Esophagus squamous epithelium (tissue), 5 donors: ENCODE data around the gene MGARP. TPM values are rescaled to one million over a fixed set of nuclear protein-coding genes. Genes with fewer than 3 reads are reported as not detected.

Experiments used
- DNase-seq: peaks from one replicate; lab custom pipeline; 2025; lab: John Stamatoyannopoulos, UW
- H3K27ac ChIP-seq, 4 donors: fragments of 200-600 bp; sonication (generic); one replicate each; pipeline ENCODE4 v1.5.1; 2016 to 2019; ENCODE audit warnings: mild to moderate bottlenecking in 1 of 4
- H3K27me3 ChIP-seq, 4 donors: fragments of 200-600 bp; sonication (generic); 1 replicate in 3 of 4; 2 replicates in 1 of 4; pipeline versions ENCODE4 v1.5.1 to v1.6.0; 2017 to 2021; ENCODE audit warnings: antibody characterized with exemption in 1 of 4
- H3K36me3 ChIP-seq, 3 donors: fragments of 200-600 bp; sonication (generic); one replicate each; pipeline ENCODE4 v1.5.1; 2016 to 2019
- H3K4me1 ChIP-seq, 3 donors: fragments of 200-600 bp; sonication (generic); one replicate each; pipeline ENCODE4 v1.5.1; 2017 to 2019
- H3K4me3 ChIP-seq, 4 donors: fragments of 200-600 bp; sonication (generic); 1 replicate in 3 of 4; 2 replicates in 1 of 4; pipeline ENCODE4 v1.5.1; 2016 to 2019; ENCODE audit warnings: mild to moderate bottlenecking in 2 of 4, moderate library complexity in 1 of 4
- H3K9me3 ChIP-seq, 3 donors: fragments of 200-600 bp; sonication (generic); one replicate each; pipeline ENCODE4 v1.5.1; 2016 to 2019
- CTCF ChIP-seq, 6 experiments: fragments of 450-650 bp in 4 of 6; fragments of 200-600 bp in 2 of 6; sonication (generic) in 2 of 6; IDR thresholded peaks; one replicate each; pipeline ENCODE4 v1.5.1; 2016 to 2019; ENCODE audit warnings: antibody characterized with exemption in 6 of 6, mild to moderate bottlenecking in 4 of 6, moderate library complexity in 4 of 6
- POLR2A ChIP-seq, 4 donors: fragments of 450-650 bp; IDR thresholded peaks; one replicate each; pipeline ENCODE4 v1.6.1; 2017; ENCODE audit warnings: antibody characterized with exemption in 4 of 4, mild to moderate bottlenecking in 4 of 4, moderate library complexity in 3 of 4
- WGBS, 2 donors: methylation state at CpG; one replicate each; pipeline ENCODE4 v1.1.5; 2018; 5-methylcytosine and 5-hydroxymethylcytosine counted together
- intact Hi-C: fragments of 100-400 bp; cut with DNase I; formaldehyde crosslinking; loops from one replicate; pipeline ENCODE4 v1.15.0; 2022
- total RNA-seq, 4 donors: library from RNA; depleted of rRNA; stranded (reverse); fragments of >200 nt; gene quantifications; one replicate each; pipeline ENCODE4 v1.1.0, GENCODE V29; 2016
- donor health status: DM: yes; HTN: yes; CAD: no.

The MGARP gene
- total RNA-seq, 4 donors from 2014 or later = 0.38 TPM; not detected in 3

- intact Hi-C loops = loop anchor here (5.0 kb wide), 1 partner anchor 69 kb away; no protein-coding TSS in a partner anchor
Observed at GRCh38 chr4:139227729-139228404, 52.2 kb downstream of the MGARP start.

GRCh38 chr4:139223682-139224317 is 56.2 kb downstream of the MGARP start:
- intact Hi-C loops = no loop called here

More at GRCh38 chr4:139227729-139228404, 52.2 kb downstream of the MGARP start:
- Histone ChIP-seq H3K4me3 (no peak overlapping the region), H3K27ac (no peak overlapping the region), H3K9me3 (no peaks in the 10 kb centered on the region), H3K27me3 (no peaks in the 10 kb centered on the region), H3K4me1 (peaks cover 0 to 4% (median 0%) of the 10 kb centered on the region in 3 donors), H3K36me3 (no peaks in the 10 kb centered on the region)
- DNase-seq = no peak
- 49 to 58% methylated on average over 2 of the region's 2 CpGs for WGBS, 2 donors
- TF ChIP-seq CTCF (IDR thresholded peaks at IDR 0.05) (peak in 2 of 6 experiments; percentile 28 to 42), POLR2A (IDR thresholded peaks at IDR 0.05) (no peak)

GRCh38 chr4:139222215-139222614 is 57.8 kb downstream of the MGARP start:
- Histone ChIP-seq H3K36me3 (no peaks in the 10 kb centered on the region), H3K27ac (no peak overlapping the region), H3K27me3 (no peaks in the 10 kb centered on the region), H3K4me1 (peaks cover 0 to 4% (median 0%) of the 10 kb centered on the region in 3 donors), H3K4me3 (no peak overlapping the region), H3K9me3 (no peaks in the 10 kb centered on the region)
- WGBS, 2 donors = 86 to 95% methylated on average over 3 to 5 of the region's 5 CpGs
- TF ChIP-seq POLR2A (IDR thresholded peaks at IDR 0.05) (no peak), CTCF (IDR thresholded peaks at IDR 0.05) (no peak)
- intact Hi-C loops = no loop called here
- DNase-seq = no peak

More at GRCh38 chr4:139223682-139224317, 56.2 kb downstream of the MGARP start:
- Histone ChIP-seq H3K9me3 (no peaks in the 10 kb centered on the region), H3K27me3 (no peaks in the 10 kb centered on the region), H3K27ac (no peak overlapping the region), H3K4me1 (peaks cover 0 to 4% (median 0%) of the 10 kb centered on the region in 3 donors), H3K36me3 (no peaks in the 10 kb centered on the region), H3K4me3 (no peak overlapping the region)
- no peak for DNase-seq
- WGBS, 2 donors = 61 to 66% methylated on average over 2 of the region's 2 CpGs
- TF ChIP-seq CTCF (IDR thresholded peaks at IDR 0.05) (no peak), POLR2A (IDR thresholded peaks at IDR 0.05) (no peak)

GRCh38 chr4:139221687-139222086 is 58.3 kb downstream of the MGARP start:
- DNase-seq = no peak
- 87% methylated on average over 5 of the region's 5 CpGs for WGBS, 2 donors
- intact Hi-C loops = no loop called here

More at GRCh38 chr4:139221687-139222086, 58.3 kb downstream of the MGARP start:
- no peaks in the 10 kb centered on the region for H3K27me3 ChIP-seq
- no peak overlapping the region for H3K27ac ChIP-seq
- H3K4me3 ChIP-seq = no peak overlapping the region
- TF ChIP-seq POLR2A (IDR thresholded peaks at IDR 0.05) (no peak), CTCF (IDR thresholded peaks at IDR 0.05) (no peak)
- no peaks in the 10 kb centered on the region for H3K9me3 ChIP-seq
- H3K4me1 ChIP-seq = peaks cover 0 to 4% (median 0%) of the 10 kb centered on the region in 3 donors
- no peaks in the 10 kb centered on the region for H3K36me3 ChIP-seq
